Vagina (tissue), 1 donor: ENCODE data around the gene SFN. TPM values are rescaled to one million over a fixed set of nuclear protein-coding genes. Genes with fewer than 3 reads are reported as not detected.

Experiments
- small RNA-seq: library from RNA; depleted of rRNA; stranded (forward); fragments of <200 nt; gene quantifications from one replicate; pipeline ENCODE3, GENCODE V24; 2016
- total RNA-seq: library from RNA; depleted of rRNA; stranded (reverse); fragments of >200 nt; gene quantifications from one replicate; pipeline ENCODE4 v1.2.3, GENCODE V29; 2016

The SFN gene
- total RNA-seq, 1 donor from 2014 or later, result 406 TPM

Small RNA genes within 50 kb of the gene (small RNA-seq; reads per million reads assigned to genes)
- gene RN7SL165P, result not detected

Other genes with a start within 250 kb of the SFN start
- 91.6 TPM for gene ARID1A, start 167.1 kb upstream of the SFN start, total RNA-seq
- gene PIGV, start 75.2 kb upstream of the SFN start, total RNA-seq, result 8.1 TPM
- gene ZDHHC18, start 36.5 kb upstream of the SFN start, total RNA-seq, result 31.4 TPM
- 11.5 TPM for gene GPN2, start 27.1 kb downstream of the SFN start, total RNA-seq
- gene GPATCH3, start 37.3 kb downstream of the SFN start, total RNA-seq, result 5.2 TPM
- gene NR0B2, start 50.8 kb downstream of the SFN start, total RNA-seq, result not detected
- 45.9 TPM for gene NUDC, start 58.6 kb downstream of the SFN start, total RNA-seq
- 7.4 TPM for gene KDF1, start 97.3 kb downstream of the SFN start, total RNA-seq
- 13.0 TPM for gene TRNP1, start 130.5 kb downstream of the SFN start, total RNA-seq
- gene TENT5B, start 149.7 kb downstream of the SFN start, total RNA-seq, result 64.3 TPM